ENCODE measurements around the gene USP16. TPM values are rescaled to one million over a fixed set of nuclear protein-coding genes. Genes with fewer than 3 reads are reported as not detected.

Gene USP16
- total RNA-seq, 2 donors from 2014 or later: 19.9 to 22.0 TPM

GRCh38 chr21:29082046-29082815, 57.8 kb downstream of the USP16 start:
- no peak overlapping the region for H3K27ac ChIP-seq (ENCODE audit: low read depth, low read length)
- WGBS, 2 experiments (ENCODE audit: insufficient coverage in 1 of 2, insufficient read length in 1 of 2): 86 to 88% methylated on average over 2 to 3 of the region's 3 CpGs
- H3K9me3 Mint-ChIP-seq: no peaks in the 10 kb centered on the region

GRCh38 chr21:29083306-29083705, 58.8 kb downstream of the USP16 start:
- Mint-ChIP-seq H3K4me1 (peaks cover 12% of the 10 kb centered on the region), H3K27ac (no peak overlapping the region), H3K27me3 (ENCODE audit: insufficient read depth) (no peaks in the 10 kb centered on the region), H3K36me3 (ENCODE audit: low read depth) (no peaks in the 10 kb centered on the region), H3K4me3 (no peak overlapping the region), H3K9me3 (no peaks in the 10 kb centered on the region)
- 90 to 93% methylated on average over 3 of the region's 3 CpGs for WGBS, 2 experiments (ENCODE audit: insufficient coverage in 1 of 2, insufficient read length in 1 of 2)
- no peak for TF ChIP-seq CTCF (conservative IDR thresholded peaks at IDR 0.05)
- H3K27ac ChIP-seq (ENCODE audit: low read depth, low read length): no peak overlapping the region
- no peaks in the 10 kb centered on the region for H3K4me1 ChIP-seq (ENCODE audit: control insufficient read depth, insufficient read depth, low read length)
- DNase-seq: no peak
- H3K9ac ChIP-seq (ENCODE audit: extremely low read depth, low read length, poor library complexity, severe bottlenecking): no peak overlapping the region
- no peaks in the 10 kb centered on the region for H3K36me3 ChIP-seq (ENCODE audit: control insufficient read depth, insufficient read depth, low read length)
- no peaks in the 10 kb centered on the region for H3K9me3 ChIP-seq (ENCODE audit: control insufficient read depth, low read length)
- H3K4me3 ChIP-seq (ENCODE audit: low read length): no peak overlapping the region
- no peaks in the 10 kb centered on the region for H3K27me3 ChIP-seq (ENCODE audit: control insufficient read depth, insufficient read depth, low read length, poor library complexity, severe bottlenecking)

More at GRCh38 chr21:29082046-29082815, 57.8 kb downstream of the USP16 start:
- no peak for TF ChIP-seq CTCF (conservative IDR thresholded peaks at IDR 0.05)
- DNase-seq: peak; percentile 46
- peaks cover 12% of the 10 kb centered on the region for H3K4me1 Mint-ChIP-seq
- no peaks in the 10 kb centered on the region for H3K27me3 Mint-ChIP-seq (ENCODE audit: insufficient read depth)
- no peaks in the 10 kb centered on the region for H3K36me3 Mint-ChIP-seq (ENCODE audit: low read depth)
- no peak overlapping the region for H3K4me3 Mint-ChIP-seq
- Histone ChIP-seq H3K9ac (ENCODE audit: extremely low read depth, low read length, poor library complexity, severe bottlenecking) (no peak overlapping the region), H3K9me3 (ENCODE audit: control insufficient read depth, low read length) (no peaks in the 10 kb centered on the region), H3K27me3 (ENCODE audit: control insufficient read depth, insufficient read depth, low read length, poor library complexity, severe bottlenecking) (no peaks in the 10 kb centered on the region), H3K4me1 (ENCODE audit: control insufficient read depth, insufficient read depth, low read length) (no peaks in the 10 kb centered on the region), H3K36me3 (ENCODE audit: control insufficient read depth, insufficient read depth, low read length) (no peaks in the 10 kb centered on the region), H3K4me3 (ENCODE audit: low read length) (no peak overlapping the region)
- no peak overlapping the region for H3K27ac Mint-ChIP-seq

GRCh38 chr21:29084372-29084771, 59.9 kb downstream of the USP16 start:
- Histone ChIP-seq H3K27me3 (ENCODE audit: control insufficient read depth, insufficient read depth, low read length, poor library complexity, severe bottlenecking) (no peaks in the 10 kb centered on the region), H3K27ac (ENCODE audit: low read depth, low read length) (no peak overlapping the region), H3K36me3 (ENCODE audit: control insufficient read depth, insufficient read depth, low read length) (no peaks in the 10 kb centered on the region), H3K9ac (ENCODE audit: extremely low read depth, low read length, poor library complexity, severe bottlenecking) (no peak overlapping the region), H3K4me3 (ENCODE audit: low read length) (no peak overlapping the region), H3K9me3 (ENCODE audit: control insufficient read depth, low read length) (no peaks in the 10 kb centered on the region), H3K4me1 (ENCODE audit: control insufficient read depth, insufficient read depth, low read length) (no peaks in the 10 kb centered on the region)
- H3K9me3 Mint-ChIP-seq: no peaks in the 10 kb centered on the region
- H3K4me1 Mint-ChIP-seq: peaks cover 12% of the 10 kb centered on the region
- no peak for TF ChIP-seq CTCF (conservative IDR thresholded peaks at IDR 0.05)
- 94% methylated on average over 2 of the region's 2 CpGs; no CpG with 5 or more reads in 1 of the 2 experiments for WGBS, 2 experiments (ENCODE audit: insufficient coverage in 1 of 2, insufficient read length in 1 of 2)
- DNase-seq: no peak
- H3K27ac Mint-ChIP-seq: no peak overlapping the region
- no peak overlapping the region for H3K4me3 Mint-ChIP-seq
- no peaks in the 10 kb centered on the region for H3K36me3 Mint-ChIP-seq (ENCODE audit: low read depth)
- no peaks in the 10 kb centered on the region for H3K27me3 Mint-ChIP-seq (ENCODE audit: insufficient read depth)
